GOT3 (cell line): ENCODE results near the gene GLRX.
"Not testable (repeated sequence)": the region's sequence is repeated elsewhere in the genome, so short reads cannot be mapped to it uniquely, and the experiment has no call there.

ENCODE experiments used
- DNase-seq: peaks from one replicate; lab custom pipeline; 2025; ENCODE audit warnings: mixed read lengths; lab: John Stamatoyannopoulos, UW

Gene GLRX

DNA sequence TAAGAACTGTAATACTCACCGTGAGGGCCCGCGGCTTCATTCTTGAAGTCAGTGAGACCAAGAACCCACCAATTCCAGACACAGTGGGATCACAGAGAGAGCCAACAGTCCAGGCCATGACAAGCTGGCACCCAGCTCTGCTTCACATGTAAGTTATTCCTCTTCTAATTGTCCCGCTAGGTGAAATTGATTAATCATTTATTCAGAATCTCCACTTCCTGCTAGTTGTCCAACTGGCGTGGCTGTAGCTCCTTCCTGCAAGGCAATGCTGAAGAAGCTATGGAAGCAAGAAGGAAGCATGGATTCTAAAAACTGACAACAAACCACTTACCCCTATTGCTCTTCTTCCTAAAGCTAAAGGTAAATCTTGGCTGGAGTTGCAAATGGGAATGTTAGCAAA lies 30.0 kb upstream of the GLRX start:
- no peak for DNase-seq

DNA sequence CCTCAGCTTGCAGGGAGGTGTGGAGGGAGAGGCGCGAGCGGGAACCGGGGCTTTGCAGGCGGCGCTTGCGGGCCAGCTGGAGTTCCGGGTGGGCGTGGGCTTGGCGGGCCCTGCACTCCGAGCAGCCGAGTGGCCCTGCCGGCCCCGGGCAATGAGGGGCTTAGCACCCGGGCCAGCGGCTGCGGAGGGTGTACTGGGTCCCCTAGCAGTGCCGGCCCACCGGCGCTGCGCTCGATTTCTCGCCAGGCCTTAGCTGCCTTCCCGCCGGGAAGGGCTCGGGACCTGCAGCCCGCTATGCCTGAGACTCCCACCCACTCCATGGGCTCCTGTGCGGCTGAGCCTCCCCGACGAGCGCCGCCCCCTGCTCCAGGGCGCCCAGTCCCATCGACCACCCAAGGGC lies 28.6 kb upstream of the GLRX start:
- not testable (repeated sequence) for DNase-seq

DNA sequence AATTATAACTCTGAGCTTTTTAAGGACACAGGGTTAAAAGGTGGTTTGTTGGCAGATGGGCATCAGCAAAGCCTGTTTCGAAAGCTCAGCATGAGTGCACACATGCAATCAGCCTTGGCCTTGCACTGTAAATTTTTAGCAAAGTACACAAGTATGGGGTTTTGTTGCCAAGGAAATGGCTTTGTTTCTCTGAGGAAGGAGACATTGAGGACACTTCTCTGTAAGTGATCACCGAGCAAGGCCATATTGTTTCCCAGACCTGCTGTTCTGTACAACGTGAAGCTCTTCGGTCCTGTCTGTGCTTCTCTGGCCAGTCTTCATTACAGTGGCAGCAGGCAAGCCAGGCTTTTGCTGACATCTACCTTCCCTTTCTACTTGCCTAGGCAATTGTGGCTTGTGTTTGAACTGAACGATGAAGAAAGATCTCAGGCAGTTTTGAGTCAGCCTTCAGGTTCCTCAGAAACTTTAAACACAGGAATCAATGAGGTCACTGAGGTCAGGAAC lies 27.9 kb upstream of the GLRX start:
- DNase-seq: no peak

DNA sequence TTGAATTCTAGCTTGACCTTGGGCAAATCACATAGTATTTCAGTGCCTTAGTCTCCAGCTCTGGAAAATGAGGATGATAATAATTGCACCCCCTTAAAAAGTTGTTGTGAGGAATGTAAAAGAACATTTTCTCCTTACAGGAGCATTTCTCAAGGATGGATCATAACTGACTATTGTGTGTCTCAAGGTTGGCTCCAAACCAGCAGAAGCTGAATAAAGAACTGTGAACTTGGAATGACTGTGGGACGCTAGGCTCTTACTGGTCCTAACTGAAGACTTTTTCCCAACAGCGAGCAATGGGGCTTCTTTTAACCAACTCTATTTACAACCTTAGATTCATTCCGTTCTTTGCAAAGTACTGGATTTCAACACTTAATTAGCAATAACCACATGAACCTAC lies 26.2 kb upstream of the GLRX start:
- DNase-seq: no peak

DNA sequence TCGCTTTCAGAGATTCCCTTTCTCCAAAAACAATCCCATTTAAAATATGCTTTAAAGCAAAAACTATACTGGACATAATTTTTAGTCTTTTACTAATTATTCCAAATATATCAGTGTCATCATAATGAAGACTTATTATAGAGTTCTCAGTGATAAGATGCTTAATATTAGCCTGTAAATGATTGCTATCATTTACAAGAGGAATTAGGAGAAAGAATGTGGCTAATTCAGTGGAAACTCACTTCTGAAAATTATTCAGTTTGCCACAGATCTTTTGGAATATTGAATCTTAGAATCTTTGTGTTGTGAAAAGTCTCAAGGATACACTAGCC lies 24.7 kb upstream of the GLRX start:
- DNase-seq: no peak

DNA sequence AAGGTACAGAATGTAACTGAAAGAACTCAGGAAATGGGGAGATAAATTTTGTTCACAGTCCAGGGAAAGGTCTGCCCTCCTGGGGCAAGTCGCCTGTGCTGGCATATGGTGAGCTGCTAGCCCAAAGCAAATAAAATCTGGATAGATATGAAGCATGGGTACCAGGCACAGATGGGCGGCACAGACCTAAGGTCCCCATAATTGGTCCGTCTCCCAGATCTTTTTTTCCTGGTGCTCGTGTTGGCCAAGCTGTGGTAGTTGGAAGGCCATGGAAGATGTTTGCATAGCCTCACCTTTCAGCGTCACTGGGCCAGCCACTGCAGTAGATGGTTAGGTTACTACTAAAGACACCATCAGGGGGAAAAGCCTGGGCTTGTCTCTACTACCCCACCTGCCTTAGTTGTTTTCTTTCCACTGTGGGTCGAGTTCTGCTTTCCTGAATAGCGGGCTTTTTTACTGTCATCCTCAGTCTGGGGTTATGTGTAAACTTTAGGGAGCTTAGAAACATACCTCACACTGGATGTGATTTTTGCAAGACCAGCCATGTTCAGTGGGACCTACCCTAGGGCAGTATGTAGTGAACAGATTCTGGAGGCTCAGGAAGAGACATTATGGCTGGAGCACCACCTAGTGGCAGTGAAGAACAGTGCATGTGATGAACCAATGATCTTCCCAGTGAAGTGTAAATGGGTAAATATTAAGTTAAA lies 24.2 kb upstream of the GLRX start:
- DNase-seq: no peak

DNA sequence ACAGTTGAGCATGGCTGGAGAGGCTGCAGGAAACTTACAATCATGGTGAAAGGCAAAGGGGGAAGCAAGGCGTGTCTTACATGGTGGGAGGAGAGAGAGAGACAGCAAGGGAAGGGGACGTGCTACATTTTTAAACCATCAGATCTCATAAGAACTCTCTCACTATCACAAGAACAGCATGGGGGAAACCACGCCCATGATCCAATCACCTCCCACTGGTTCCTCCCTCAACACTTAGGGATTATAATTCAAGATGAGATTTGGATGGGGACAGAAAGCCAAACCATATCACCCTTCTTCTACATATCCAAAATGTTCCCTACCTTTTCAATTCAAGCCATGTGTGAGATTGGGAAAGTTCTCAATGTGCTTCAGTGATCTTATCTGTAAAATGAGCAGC lies 22.9 kb upstream of the GLRX start:
- DNase-seq: no peak

DNA sequence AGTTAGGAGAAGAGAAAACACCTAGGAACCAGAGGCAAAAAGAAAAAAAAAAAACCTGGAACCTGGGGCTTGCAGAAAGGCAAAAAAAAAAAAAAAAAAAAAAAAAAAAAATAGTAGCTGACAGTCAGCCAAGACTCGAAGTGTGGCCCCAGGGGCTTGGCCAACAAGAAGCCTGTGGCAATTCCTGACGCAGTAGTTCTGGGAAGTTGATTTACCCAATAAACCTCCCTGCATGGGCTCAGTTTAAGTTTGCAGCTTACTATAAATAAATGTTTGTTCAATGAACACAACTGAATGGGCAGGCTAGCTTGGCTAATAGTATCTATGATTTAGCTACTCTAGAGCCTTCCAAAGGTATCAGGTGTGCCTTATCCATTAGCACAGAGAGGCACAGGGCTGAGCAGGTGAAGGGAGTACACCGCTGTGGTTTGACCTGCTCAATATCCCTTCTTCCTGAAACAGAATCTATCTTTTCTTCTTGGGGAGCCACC lies 21.3 kb upstream of the GLRX start:
- no peak for DNase-seq

DNA sequence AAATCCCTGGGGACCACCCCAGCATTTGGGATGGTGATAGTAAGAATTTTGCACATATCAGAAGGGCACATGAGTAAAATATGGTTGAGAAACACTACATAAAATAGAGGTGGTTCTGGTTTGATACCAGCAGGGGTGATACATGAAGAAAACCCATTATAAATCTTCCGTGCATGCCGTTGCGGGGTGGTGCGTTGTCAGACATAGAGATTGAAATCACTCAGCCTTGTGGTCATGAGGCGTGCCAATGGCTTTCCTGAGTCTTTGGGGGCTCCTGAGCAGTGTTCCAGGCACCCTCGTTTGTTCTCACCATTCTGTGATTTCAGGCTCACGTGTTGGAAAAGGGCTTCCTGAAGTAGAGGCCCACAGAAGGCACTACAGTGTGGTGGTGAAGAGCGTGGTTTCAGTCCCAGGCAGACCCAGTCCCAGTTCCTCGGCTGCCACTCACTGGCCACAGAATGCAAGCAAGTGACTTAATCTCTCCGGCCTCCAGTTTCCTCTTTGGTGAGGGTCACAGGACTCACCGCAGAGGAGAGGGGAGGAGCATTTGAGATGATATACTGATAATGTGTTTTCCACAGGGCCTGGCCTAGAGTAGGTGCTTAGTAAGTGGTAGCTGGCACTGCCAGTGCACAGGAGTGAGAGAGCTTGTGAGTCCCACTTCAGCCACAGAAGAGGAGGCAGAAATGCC lies 20.5 kb upstream of the GLRX start:
- DNase-seq: no peak

DNA sequence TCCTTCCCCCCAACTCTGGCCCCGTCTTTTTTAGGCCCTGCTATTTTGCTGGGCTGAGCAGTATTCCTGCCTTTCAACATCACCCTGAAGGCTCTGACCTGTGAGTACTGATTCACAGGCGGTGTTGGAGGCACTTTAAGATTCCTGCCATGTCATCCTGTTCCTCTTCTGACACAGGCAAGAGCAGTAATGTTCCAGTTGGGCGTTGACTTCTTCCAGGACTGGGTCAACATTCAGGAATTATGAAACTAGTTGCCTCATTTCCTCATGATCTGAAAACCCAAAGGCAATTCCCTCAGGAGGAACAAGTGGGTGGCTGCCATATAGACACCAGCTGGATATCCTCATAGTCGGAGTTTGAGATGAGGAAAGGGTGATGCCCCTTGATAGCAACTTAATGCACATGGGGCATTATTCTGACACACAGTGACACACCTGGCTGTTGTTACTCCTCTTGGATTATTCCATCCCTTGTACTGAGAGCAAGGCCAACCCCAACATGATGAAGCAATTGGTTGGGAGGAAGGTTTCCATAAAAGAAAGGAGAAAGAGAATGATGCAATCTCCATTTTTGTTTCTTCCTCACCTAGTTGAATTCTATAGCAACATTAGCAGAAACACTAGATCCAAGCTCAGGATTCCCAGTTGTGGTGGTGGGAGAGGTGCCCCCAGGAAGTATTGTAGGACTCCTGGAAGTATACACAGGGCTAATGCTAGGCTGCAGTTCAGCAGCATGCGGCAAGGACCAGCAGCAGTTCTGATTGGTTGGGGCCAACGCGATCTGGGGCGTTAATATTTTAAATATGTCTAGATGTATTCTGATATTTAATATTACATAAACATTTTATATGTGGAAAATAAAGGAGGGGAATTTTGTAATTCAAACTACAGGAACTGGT lies 19.6 kb upstream of the GLRX start:
- DNase-seq: no peak

DNA sequence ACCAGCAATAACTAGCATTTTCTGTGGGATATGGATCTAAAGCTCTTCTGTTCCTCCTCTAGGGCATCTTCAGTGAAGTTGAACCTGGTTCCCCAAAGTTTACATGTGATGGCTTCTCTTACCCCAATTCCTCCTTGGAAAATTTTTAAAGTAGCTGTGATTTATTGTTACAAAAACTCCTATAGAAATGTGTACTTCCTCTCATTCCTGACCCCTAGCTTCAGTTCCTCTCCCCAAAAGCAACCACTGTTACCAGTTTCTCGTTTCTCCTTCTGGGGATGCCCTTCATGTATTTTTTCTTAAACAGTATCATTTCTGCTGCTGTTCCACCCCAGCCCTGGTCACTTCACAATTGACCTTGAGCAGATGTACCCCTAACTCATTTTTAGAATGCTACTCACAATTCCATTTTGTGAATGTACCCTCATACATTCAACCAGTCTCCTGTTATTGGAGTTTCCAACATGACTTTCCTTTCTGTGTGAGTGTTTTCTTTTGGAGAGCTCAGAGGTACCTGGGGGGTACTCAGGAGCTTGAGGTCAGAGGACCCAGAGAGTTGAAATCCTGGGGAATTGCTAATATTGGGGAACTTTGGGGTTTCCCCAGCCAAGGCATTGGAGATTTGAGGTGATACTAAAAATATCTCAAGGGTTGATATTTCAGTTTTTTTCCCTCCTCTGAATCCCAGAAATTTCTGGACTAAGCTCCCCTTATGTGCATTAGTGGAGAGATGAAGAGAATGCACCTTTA lies 18.6 kb upstream of the GLRX start:
- DNase-seq: no peak

DNA sequence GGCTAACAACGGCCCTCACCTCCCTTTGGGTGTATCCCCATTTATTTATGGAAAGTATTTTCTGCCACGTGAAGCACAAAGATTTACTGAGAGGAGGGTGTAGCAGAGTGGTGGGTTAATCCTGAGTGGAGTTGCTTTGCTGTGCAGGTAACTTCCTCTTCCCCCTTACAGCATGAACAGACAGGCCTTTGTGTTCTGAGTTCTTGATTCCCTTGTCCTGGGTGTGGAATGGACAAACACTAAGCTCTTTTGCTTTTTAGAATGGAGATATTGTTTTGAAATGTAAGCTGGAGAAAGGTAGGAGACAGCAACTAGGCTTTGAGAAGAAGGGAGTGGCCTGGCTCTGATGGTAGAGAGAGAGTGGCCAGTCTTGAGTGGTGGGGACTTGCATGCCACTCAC lies 17.1 kb upstream of the GLRX start:
- no peak for DNase-seq

DNA sequence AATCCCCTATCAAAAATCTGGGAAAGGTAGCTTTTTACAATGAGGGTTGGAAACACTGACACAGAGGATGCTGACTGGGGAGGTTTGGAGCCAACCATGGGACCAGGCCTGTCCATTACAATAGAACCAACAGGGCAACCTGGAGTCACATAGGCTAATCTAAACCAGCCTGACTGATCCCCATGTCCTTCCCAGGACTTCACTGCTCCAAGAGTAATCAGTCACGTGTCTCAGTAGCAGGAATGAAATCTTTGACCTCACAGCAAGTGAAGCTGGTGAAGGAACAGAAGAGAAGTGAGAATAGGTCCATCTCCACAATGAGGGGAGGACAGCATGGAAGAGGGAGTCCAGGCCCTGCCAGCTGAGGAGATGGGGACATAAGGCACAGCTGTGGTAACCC lies 16.0 kb upstream of the GLRX start:
- DNase-seq: no peak

DNA sequence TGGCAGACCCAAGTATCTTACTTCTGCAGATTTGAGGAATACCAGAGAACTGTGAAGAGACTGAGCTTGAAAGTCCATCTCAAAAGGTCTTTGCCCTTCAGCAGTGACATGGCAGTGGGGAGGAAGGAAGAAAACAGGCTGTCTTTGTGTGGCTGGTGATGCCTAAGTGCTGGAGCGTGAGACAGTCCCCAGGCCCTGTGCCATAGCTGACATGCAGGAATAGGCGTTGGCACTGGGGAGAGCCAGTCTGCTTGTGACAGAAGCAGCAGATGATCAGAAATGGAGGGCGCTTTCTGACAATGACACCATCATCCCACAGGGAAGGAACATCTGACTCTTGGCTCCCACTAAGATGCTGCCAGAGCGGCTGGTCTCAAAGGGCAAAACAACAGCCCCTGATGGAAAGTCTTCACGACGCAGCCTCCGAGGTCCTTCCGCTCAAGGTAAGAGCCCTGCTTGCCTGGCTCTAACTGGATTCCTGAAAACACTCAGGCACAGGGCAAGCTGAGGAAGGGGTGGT lies 15.5 kb upstream of the GLRX start:
- no peak for DNase-seq

DNA sequence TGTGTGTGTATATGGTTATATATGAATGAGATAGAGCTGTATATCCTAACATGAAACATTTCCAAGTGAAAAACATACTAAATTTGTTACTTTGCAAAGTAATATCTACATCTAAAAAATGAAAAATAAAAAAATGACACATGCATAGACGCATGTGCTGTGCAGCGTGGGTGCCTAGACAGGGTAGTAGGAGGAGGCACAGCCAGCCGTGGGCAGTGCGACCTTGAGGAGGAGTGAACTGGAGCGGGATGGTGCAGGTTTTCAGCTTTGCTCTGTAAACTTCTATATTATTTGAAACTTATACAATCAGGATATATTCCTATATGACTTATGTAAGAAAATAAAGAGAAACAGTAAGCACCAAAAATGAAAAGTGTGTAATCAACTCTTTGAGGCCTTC lies 15.0 kb upstream of the GLRX start:
- DNase-seq: no peak

DNA sequence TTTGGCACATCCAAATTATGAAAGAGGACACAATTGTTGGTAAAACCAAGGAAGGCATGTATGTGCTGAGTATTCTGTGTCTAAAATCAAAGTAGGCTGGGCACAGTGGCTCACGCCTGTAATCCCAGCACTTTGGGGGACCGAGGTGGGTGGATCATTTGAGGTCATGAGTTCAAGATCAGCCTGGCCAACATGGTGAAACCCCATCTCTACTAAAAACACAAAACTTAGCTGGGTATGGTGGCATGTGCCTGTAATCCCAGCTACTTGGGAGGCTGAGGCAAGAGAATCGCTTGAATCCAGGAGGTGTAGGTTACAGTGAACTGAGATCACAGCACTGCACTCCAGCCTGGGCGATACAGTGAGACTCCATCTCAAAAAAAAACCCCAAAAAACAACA lies 14.4 kb upstream of the GLRX start:
- DNase-seq: not testable (repeated sequence)

DNA sequence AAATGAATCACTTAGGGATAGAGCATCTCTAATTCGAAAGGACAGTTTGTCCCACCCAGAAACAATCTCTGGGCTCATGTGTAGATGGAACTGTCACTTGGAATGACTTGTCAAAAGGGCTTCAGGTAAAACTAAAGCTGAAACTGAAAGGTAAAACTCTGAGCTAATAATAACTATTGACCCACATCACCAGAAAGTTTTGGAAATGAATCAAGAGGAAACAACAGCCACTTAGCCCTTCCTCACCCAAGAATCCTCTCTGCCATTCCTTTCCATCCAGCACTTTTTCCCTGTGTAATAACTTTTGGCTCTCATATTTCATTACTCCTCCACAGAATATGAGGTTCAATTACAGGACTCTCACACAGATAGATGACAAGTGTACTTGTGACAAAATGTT lies 14.0 kb upstream of the GLRX start:
- DNase-seq: no peak

DNA sequence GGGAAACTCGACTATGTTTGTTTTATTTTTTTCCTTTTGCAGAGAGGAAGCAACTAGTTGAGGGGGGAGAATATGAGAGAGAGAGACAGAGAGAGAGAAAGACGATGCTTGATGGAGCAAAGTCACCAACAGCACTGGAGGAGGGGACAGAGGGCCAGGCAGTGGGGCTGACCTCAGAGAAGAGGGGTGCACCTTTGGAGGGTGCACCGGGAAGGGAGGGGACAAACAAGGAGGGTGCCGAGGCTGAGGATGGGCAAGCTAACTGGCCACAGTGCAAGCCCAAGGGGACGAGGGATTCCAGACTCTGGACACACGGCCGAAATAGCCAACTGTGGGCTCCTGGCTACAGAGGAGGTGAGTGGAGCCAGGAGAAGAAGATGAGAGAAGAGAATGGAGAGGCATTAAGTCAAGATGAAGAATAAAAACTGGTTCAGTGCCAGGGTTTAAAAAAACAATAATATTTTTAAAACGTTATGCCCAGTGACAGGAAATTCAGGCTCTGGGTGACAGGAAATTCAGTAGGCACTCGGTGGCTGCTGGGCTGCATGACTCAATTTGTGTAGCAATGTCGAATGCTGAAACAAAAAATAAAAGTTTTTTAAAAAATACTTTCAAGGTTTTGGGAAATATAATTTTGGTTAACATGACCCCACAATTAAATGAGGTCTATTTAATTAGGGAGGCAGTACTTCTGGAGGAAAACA lies 13.3 kb upstream of the GLRX start:
- DNase-seq: no peak

DNA sequence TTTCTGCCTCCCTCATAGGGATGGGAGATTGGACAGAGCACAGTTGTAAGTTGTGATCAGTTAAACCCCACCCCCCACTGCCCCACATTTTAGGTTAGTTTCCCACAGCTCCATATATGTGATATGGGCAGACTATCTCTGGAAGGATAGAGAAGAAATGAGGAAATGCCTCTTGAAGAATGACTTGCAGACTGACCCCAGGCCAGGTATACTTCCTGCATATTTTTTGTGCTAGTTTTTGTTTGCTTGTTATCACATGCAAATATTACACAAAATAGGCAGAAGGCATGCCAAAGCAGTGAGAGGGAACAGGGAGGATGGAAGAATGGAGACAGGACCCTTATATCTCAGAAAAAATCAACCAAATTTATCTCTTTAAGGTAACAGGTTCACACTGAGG lies 10.1 kb upstream of the GLRX start:
- DNase-seq: no peak

DNA sequence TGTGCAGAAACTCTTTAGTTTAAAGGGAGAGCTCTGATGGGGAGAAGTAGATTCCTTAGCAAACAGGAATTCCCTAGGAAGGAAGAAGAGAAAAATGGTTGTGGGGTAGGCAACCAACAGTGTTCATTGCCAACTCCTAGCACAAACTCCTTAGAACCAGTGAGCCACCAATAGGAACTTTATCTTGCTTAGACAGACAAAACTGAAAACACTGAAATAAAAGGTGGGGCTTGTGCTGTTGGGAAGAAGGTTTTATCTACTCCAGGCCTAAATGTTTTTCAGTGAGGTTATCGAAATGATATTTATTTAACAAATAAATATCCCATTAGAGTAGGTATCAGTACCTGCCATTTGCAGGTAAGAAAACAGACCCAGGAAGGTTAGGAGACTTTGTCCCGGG lies 7.7 kb upstream of the GLRX start:
- DNase-seq: no peak

DNA sequence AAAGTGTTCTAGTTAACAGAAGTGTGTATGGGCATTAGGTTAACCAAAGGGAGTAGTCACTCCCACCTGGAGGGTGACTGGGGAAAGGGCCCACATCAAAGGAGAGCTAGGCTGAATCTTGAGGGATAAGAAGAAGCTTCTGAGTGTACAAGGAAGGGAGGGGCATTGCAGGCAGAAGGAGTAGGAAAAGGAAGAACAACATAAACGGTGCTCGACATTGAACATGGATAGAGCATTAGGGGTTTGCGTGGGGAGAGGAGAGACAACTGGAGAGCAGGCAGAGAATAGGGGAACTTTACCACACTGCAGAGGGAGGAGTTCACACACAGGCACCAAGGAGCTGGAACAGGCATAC lies 5.3 kb upstream of the GLRX start:
- no peak for DNase-seq
